Naive B cell (primary cell): ENCODE measurements around the gene SSR4. TPM values are rescaled to one million over a fixed set of nuclear protein-coding genes. Genes with fewer than 3 reads are reported as not detected.

Experiments used
- polyA plus RNA-seq, 6 donors: library from polyadenylated mRNA; unstranded; fragments of 300-500 nt; fragmentation: Illumina TruSeq; gene quantifications; one replicate each; pipeline ENCODE4 v1.2.3, GENCODE V29; 2021; ENCODE audit warnings: low read depth in 6 of 6

Gene SSR4
- polyA plus RNA-seq, 6 donors from 2014 or later: 308 to 413 (median 364) TPM

Other genes starting within 250 kb of the SSR4 start
- gene CCNQ, start 195.5 kb upstream of the SSR4 start, polyA plus RNA-seq: 10 to 100 TPM; 31.9 to 88.0 (median 69.7) TPM
- gene DUSP9, start 147.5 kb upstream of the SSR4 start, polyA plus RNA-seq: not detected
- not detected for gene PNCK, start 120.9 kb upstream of the SSR4 start, polyA plus RNA-seq
- gene SLC6A8, start 106.7 kb upstream of the SSR4 start, polyA plus RNA-seq: under 1 TPM in 3 of 6 donors, not detected in 3; 0.06 to 0.78 (median 0.23) TPM
- gene BCAP31, start 70.3 kb upstream of the SSR4 start, polyA plus RNA-seq: 100 to 1,000 TPM; 228 to 369 (median 252) TPM
- gene ABCD1, start 69.8 kb upstream of the SSR4 start, polyA plus RNA-seq: 1 to 10 TPM; 2.2 to 6.2 (median 5.2) TPM
- gene PLXNB3, start 30.4 kb upstream of the SSR4 start, polyA plus RNA-seq: under 1 TPM in 1 of 6 donors, not detected in 5; 0.71 TPM
- gene SRPK3, start 13.6 kb upstream of the SSR4 start, polyA plus RNA-seq: under 1 TPM in 1 of 6 donors, not detected in 5; 0.08 TPM
- 100 to 1,000 TPM in 1 of 6 donors, 10 to 100 TPM in 5; 78.9 to 112 (median 94.3) TPM for gene IDH3G, start 293 bp upstream of the SSR4 start, polyA plus RNA-seq
- gene PDZD4, start 35.9 kb downstream of the SSR4 start, polyA plus RNA-seq: under 1 TPM in 1 of 6 donors, not detected in 5; 0.38 TPM
- gene L1CAM, start 91.5 kb downstream of the SSR4 start, polyA plus RNA-seq: 1 to 10 TPM in 5 of 6 donors, not detected in 1; 1.1 to 2.1 (median 1.2) TPM
- under 1 TPM in 1 of 6 donors, not detected in 5; 0.25 TPM for gene AVPR2, start 110.0 kb downstream of the SSR4 start, polyA plus RNA-seq
- gene ARHGAP4, start 131.6 kb downstream of the SSR4 start, polyA plus RNA-seq: 100 to 1,000 TPM in 2 of 6 donors, 10 to 100 TPM in 4; 71.5 to 147 (median 83.5) TPM
- gene NAA10, start 140.4 kb downstream of the SSR4 start, polyA plus RNA-seq: 10 to 100 TPM; 52.6 to 98.7 (median 61.0) TPM
- 1 to 10 TPM in 4 of 6 donors, under 1 TPM in 2; 0.68 to 3.8 (median 1.7) TPM for gene RENBP, start 150.0 kb downstream of the SSR4 start, polyA plus RNA-seq
- gene HCFC1, start 177.2 kb downstream of the SSR4 start, polyA plus RNA-seq: 10 to 100 TPM in 1 of 6 donors, 1 to 10 TPM in 4, under 1 TPM in 1; 0.22 to 14.0 (median 5.8) TPM
- gene TMEM187, start 178.1 kb downstream of the SSR4 start, polyA plus RNA-seq: 10 to 100 TPM in 2 of 6 donors, 1 to 10 TPM in 4; 5.0 to 13.6 (median 8.1) TPM
- gene IRAK1, start 225.2 kb downstream of the SSR4 start, polyA plus RNA-seq: 100 to 1,000 TPM in 1 of 6 donors, 10 to 100 TPM in 5; 57.9 to 123 (median 73.9) TPM